Epithelial cell of umbilical artery (primary cell): ENCODE results near the gene CPNE5. TPM values are rescaled to one million over a fixed set of nuclear protein-coding genes. Genes with fewer than 3 reads are reported as not detected.

Experiments
- total RNA-seq: library from RNA; depleted of rRNA; stranded (reverse); fragments of >200 nt; gene quantifications from 2 replicates; pipeline ENCODE4 v1.2.3, GENCODE V29; 2014

The CPNE5 gene
- 4.6 and 5.8 TPM in 2 replicates for total RNA-seq

DNA sequence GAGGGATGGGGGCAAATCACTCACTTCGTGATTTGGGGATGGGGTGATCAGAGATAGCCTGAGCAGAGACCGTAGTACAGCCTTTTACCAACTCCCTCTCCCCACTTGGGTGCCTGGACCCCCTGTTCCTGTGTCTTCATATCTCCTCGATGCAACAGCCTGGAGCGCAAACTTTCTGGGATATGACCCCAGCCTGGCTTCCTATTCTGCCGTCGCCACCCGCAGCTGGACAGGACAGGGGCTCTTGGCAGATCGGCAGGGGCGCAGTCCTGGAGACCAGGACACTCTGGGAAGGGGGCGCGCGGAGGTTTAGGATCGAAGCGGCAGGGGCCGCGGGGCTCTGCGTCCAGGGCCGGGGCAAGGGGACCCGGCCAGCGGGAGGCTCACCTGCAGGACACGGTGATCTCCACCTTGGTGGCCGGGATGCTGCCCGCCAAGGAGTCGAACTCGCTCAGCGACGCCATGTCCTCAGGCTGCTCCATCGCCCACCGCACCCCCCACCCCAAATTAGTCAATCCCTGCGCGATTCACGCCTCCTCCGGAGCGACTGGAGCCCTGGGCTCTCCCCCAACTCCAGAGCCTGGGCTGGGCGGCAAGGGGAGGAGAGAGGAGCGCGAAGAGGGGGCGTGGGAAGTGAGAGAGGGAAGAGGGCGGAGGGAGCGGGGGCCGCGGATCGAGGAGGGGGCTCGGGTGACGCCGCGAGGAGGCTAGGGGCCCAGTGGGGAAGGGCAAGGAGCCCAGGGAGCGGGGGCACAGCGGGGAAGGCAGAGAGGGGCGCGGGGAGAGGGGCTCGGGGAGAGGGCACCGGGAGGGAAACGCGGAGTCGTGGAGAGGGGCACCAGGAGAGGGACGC is at the start of gene CPNE5:
CPNE5 (minus strand) TSS at position 549 of the 853 bp plus-strand sequence; CDS start at position 482, 67 bp downstream.

DNA sequence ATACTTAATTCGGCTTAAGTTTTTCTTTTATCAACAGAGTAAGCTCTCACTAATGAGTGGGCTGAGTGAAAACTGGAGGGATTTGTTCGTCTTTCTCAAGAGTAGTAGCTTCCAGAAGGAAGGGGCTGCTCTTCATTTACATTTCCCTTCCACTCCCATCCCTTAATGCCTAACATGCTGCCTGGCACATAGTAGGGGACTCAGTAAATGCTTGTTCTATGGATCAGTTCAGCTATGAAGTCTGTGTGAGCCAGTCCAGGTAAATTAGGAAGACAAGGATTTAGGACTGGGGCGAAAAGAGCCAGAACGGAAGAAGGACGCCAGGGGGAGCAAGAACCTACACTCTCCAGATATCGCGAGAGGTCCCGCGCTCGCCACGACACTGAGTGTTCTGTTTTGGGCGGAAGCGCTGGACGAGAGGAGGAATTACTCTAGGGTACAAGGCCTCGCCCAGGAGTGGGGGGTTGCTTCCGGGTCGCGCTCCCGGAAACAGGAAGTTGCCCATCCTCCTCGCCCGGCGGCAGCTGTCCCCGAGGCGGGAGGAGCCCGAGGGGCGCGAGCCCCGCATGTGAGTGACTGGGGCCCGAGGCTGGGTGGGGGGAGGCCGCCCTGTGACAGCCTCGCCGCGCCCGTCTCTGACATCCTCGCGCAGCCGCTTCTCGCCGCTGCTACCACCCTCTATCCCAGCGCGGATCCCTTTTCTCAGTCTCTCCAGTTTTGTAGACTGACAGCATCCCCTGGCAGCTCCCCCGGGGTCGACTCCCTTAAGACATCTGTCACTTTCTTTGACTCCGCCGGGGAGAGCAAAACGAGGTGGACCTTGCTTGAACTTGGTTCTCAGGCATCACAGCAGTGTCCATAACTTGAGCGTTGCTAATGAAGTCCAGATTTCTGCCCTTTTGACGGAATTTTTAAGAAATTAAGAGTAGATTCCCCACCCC is 46.5 kb upstream of the CPNE5 start, which contains the start of gene C6orf89:
C6orf89 (plus strand) TSS at position 492 of the 941 bp plus-strand sequence. CDS start 13,493 bp downstream, outside the sequence.

GRCh38 chr6:36874443-36875249 is 35.4 kb upstream of the CPNE5 start, which contains the start of gene PPIL1:
PPIL1 (minus strand) TSS chr6:36874803; CDS start chr6:36874772, 31 bp downstream.

DNA sequence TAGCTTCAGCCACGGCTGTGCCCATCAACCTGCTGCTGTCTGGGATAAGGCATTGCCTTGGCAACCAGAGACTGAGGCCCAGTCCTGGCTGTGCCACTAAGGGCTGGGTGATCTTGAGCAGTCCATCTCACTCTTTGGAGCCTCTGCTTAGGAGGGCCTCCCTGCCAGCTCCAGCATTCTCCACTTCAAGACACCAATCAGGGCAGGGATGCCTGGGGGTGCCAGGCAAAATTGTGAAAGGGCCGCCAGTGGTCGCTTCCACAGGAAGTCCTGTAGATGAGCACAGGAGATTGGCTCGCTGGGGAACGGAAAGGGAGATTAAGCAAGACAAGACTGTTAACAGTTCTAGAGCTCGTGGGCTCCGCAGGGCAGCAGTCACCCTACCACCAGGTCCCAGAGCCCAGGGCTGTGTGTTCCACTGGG is 141.8 kb downstream of the CPNE5 start, which contains the start of gene RAB44:
RAB44 (plus strand) TSS at position 346 of the 423 bp plus-strand sequence. CDS start 6,410 bp downstream, outside the sequence.

Other genes with a start within 250 kb of the CPNE5 start
- gene SRSF3, start 245.1 kb downstream of the CPNE5 start, total RNA-seq, result 356 and 638 TPM in 2 replicates
- gene CDKN1A, start 160.7 kb downstream of the CPNE5 start, total RNA-seq, result 137 and 142 TPM in 2 replicates
- not detected in 2 replicates for gene RAB44, start 141.6 kb downstream of the CPNE5 start, total RNA-seq
- 44.4 and 48.7 TPM in 2 replicates for gene PPIL1, start 35.4 kb upstream of the CPNE5 start, total RNA-seq
- 19.2 and 23.3 TPM in 2 replicates for gene C6orf89, start 46.5 kb upstream of the CPNE5 start, total RNA-seq
- gene PI16, start 115.3 kb upstream of the CPNE5 start, total RNA-seq, result not detected in 2 replicates
- gene MTCH1, start 146.8 kb upstream of the CPNE5 start, total RNA-seq, result 297 and 327 TPM in 2 replicates
- gene FGD2, start 166.2 kb upstream of the CPNE5 start, total RNA-seq, result not detected in 2 replicates